GM21515 (cell line): ENCODE measurements around the gene SPON1.
"Not testable (repeated sequence)": the region's sequence is repeated elsewhere in the genome, so short reads cannot be mapped to it uniquely, and the experiment has no call there.

Experiments used
- ATAC-seq: cut with Tn5 transposase; IDR thresholded peaks from one replicate; pipeline ENCODE4 v1.9.1; 2021; ENCODE audit not compliant: unreplicated experiment

The SPON1 gene

DNA sequence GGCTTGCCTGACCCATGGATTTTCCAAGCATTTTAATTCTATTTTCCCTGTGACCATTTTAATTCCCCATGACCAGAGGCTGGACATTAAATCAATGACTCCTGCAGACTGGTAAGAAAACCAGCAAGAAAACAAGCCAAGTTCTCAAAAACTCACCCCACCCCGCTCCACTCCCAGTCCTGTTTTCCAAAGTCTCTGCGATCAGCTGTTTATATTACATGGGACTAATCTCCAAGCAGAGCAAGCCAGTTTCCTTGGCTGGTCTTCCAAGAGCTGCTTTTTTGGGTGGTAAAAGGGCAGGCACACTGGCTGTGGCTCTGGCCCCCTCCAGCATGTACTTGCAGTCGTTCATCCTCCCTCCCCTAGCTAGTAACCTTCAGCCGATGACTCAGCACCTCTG is 298.5 kb downstream of the SPON1 start:
- no peak for ATAC-seq

- no peak for ATAC-seq
Measured at GRCh38 chr11:14262271-14262846, 299.8 kb downstream of the SPON1 start.

- no peak for ATAC-seq
Measured at GRCh38 chr11:14264966-14265365, 302.4 kb downstream of the SPON1 start.

- ATAC-seq = no peak
Measured at GRCh38 chr11:14266622-14267021, 304.1 kb downstream of the SPON1 start.

DNA sequence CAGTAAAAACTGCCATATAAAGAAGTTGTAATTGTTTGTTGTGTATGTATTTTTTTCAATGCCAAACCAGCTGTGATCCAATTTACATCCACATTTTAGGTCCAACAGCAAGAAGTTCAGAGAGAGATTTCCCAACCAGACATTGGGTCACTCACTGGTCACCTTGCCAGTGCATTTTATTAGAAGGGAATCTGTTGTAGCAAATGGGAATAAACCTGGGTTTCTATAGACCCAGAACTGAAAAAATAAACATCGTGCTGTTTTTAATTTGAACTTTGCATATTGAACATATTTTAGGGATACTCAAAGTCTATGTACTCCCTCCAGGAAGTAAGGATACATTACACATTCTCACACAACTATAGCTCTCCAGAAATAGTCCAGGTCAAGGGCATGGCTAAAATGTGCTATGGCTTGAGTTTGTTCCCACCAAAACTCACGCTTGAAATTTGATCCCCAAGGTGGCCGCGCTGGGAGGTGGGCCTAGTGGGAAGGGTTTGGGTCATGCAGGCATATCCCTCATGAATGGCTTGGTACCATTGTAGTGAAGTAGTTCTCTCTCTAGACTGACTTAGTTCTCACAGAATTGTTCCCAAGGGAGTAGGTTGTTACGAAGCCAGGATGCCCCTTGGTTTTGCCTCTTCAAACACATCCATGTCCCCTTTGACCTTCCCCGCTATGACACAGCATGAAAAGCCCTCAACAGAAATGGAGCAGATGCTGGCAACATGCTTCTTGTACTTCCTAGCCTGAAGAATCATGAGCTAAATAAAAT is 305.5 kb downstream of the SPON1 start:
- no peak for ATAC-seq

DNA sequence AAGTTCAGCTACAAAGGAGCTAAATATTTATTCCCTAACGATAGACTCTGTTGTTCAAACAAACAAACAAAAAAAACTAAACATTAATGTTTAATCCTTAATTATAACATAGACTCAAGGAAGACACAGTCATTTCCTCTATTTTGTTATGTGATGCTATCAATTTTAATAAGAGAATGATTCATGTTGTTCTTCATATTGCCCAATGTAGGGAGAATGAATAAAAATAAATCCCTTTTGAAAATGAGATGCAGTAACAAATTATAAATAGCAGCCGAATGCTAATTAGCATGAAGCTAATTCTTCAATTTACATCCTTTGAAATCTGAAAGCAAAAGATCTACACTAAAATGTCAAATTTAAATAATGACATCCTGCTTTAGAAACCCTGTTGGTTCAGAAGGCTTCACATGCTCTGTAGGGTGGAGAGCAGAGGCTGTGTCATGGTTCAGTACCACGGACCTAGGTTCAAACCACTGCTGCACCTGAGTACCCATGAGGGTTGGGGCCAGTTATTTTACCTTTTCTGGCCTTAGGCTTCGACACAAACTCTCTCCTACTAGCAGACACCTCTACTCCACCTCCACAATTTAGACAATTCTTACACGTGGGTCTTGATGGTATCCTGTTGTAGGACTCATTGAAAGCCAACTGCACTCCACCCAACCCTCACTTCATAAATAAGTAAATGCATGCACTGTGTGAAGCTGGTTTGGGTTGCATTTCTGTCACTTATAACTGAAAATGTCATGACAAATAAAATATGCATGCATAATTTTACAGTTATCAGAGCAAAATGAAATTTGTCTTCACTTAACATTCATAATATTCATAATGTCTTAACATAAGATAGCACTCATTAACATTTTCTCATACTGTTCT is 307.4 kb downstream of the SPON1 start:
- ATAC-seq = no peak

- ATAC-seq = peak; percentile 75
Measured at GRCh38 chr11:14270690-14271542, 308.4 kb downstream of the SPON1 start.

- no peak for ATAC-seq
Measured at GRCh38 chr11:14273895-14274294, 311.4 kb downstream of the SPON1 start.

DNA sequence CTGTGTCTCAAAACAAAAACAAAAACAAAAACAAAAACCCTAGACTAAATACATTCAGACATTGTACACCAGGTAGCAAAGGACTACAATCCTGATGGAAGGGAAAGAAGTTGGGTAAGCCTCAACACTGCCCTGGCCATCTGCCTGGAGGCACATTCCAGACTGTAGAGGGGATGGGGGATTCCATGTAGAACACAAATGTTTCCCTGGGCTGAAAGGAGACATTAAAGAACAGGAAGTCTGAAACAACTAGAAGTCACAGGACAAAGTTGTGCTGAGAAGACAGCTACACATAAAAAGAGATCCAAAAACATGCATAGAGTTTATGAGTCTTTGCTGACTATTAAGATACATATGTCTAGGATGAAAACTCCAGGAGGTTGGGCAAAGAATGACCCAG is 312.6 kb downstream of the SPON1 start:
- ATAC-seq = no peak

- ATAC-seq = not testable (repeated sequence)
Measured at GRCh38 chr11:14278869-14279268, 316.3 kb downstream of the SPON1 start.

DNA sequence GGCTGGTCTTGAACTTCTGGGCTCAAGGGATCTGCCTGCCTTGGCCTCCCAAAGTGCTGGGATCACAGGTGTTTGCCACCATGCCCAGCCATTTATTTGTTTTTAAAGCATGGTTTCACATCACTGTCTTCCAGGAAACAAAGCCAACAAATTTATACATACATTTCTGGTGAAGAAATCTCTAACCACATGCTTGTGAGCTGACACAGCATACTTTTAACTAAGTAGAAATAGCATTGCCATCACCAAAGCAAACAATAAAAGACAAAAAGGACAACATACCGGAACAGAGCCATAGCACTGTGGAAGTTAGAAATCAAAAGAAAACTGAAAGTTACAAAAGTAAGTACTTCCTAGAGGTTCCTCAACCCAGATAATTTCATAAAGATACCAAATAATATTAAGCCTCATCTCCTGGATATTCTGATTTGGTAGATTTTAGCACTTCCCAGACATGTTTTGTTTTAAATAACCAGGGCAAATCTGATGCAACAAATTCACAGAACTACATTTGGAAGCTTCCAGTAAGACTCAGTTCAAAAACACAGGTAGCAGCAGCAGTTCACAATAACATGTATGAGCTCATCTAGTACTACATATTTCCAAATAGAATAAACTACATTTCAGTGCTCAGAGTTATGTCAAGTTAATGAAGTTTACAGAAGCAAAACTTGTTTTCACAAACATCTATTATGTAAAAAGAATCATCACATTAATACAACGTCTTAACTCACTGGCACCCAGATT is 325.8 kb downstream of the SPON1 start:
- ATAC-seq = no peak

- no peak for ATAC-seq
Measured at GRCh38 chr11:14290422-14290821, 327.9 kb downstream of the SPON1 start.

DNA sequence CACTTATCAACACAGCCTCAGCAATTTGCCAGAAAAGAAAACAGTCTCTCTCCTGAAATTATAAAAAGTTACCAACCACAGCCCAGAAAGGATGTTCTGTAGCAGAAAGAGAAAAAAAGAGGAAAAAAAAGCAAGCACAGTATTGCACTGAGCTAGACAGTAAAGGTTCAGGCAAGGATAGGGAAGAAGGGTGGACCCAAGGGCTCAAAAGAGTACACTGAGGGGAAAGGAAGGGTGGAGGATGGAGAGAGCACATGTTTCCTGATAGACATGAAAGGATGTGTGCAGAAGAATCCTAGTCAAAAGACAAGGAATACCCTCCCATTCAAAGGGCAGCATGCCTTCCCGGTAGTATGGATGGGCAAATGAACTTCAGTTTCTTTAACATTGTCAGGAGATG is 337.4 kb downstream of the SPON1 start:
- no peak for ATAC-seq

- ATAC-seq = peak; percentile 79
Measured at GRCh38 chr11:14300661-14301304, 338.3 kb downstream of the SPON1 start.

- no peak for ATAC-seq
Measured at GRCh38 chr11:14304601-14305000, 342.1 kb downstream of the SPON1 start.

GRCh38 chr11:14305649-14306048 is 343.1 kb downstream of the SPON1 start:
- ATAC-seq = no peak

DNA sequence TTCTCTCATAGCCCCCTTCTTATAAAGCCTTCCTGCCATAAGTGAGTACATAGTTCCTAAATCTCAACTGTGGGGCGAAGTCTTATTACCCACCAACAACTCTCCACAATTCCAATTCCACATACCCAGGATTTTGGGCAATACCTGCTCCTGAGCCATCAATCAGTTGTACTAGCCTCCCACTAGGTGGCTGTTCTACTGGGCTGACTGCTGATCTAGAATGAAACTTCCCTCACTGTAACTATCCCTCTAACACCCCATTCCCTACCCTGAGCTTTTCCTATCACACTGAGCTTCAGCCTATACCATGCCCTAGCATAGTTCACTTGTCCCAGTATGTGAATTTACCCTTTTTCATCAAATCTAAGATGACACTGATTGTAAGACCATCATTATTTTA is 344.0 kb downstream of the SPON1 start:
- no peak for ATAC-seq

DNA sequence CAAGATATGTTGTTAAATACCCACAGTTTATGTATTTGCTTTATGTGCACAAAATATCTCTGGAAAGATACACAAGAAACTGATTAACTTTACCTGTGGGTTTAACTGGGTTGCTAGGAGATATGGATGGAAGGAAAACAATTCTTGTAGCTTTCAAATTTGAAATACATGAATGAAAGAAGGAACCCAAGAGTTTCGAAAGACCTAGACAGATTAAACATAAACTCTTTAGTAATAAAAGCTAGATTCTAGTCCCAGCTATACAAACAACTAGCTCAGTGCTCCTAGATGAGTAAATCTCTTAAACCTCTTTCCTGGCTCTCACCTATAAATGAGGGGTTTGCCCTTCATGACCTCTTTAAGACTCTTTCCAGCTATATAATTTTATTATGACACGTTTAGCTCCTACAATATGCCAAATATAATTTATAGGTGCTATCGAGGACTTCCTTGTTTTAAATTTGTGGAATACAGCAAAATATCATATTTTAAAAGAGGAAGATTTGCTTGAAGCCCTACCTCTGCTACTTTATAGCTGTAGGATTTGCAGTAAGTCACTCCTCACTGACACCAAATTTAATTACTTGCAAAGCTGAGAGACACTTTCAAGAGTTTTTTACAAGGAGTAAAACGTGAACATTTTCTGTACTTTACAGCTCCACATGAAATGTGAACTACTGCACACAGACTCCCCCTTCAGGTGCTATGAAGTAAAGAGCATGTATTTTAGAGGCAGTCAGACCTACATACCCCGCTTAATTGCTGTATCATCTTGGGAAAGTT is 345.8 kb downstream of the SPON1 start:
- ATAC-seq = no peak

- ATAC-seq = peak; percentile 42
Measured at GRCh38 chr11:14308897-14309387, 346.4 kb downstream of the SPON1 start.
